BLaER1 treated with 17β-estradiol and CSF1 and Interleukin-3, amounts not matched to agents 10 nM and 100 nM (cell line): ENCODE results near the gene SLC39A11.

Experiments
- H3K27ac ChIP-seq, 11 experiments: shearing (Covaris generic); formaldehyde crosslinking; 2 replicates each; pipeline ENCODE4 v1.8.1; 2022
- H3K27me3 ChIP-seq, 11 experiments: shearing (Covaris generic); formaldehyde crosslinking; 2 replicates each; pipeline ENCODE4 v1.8.1; 2022
- H3K36me3 ChIP-seq, 11 experiments: shearing (Covaris generic); formaldehyde crosslinking; 2 replicates each; pipeline ENCODE4 v1.8.1; 2022
- H3K4me1 ChIP-seq, 10 experiments: shearing (Covaris generic); formaldehyde crosslinking; 2 replicates each; pipeline ENCODE4 v1.8.1; 2022
- H3K4me2 ChIP-seq, 11 experiments: shearing (Covaris generic); formaldehyde crosslinking; 2 replicates each; pipeline ENCODE4 v1.8.1; 2022
- H3K4me3 ChIP-seq, 10 experiments: shearing (Covaris generic); formaldehyde crosslinking; 2 replicates each; pipeline ENCODE4 v1.8.1; 2022
- H3K9ac ChIP-seq, 11 experiments: shearing (Covaris generic); formaldehyde crosslinking; 2 replicates each; pipeline ENCODE4 v1.8.1; 2022
- H3K9me3 ChIP-seq, 11 experiments: shearing (Covaris generic); formaldehyde crosslinking; replicated peaks in 1 of 11; 2 replicates each; pipeline ENCODE4 v1.8.1; 2022
- H4K20me1 ChIP-seq, 11 experiments: shearing (Covaris generic); formaldehyde crosslinking; 2 replicates each; pipeline ENCODE4 v1.8.1; 2022
- Cebpa-rat ChIP-seq, 11 experiments: shearing (Covaris generic); IDR thresholded peaks; 2 replicates each; pipeline ENCODE4 v1.8.1; 2022

SLC39A11 gene

DNA sequence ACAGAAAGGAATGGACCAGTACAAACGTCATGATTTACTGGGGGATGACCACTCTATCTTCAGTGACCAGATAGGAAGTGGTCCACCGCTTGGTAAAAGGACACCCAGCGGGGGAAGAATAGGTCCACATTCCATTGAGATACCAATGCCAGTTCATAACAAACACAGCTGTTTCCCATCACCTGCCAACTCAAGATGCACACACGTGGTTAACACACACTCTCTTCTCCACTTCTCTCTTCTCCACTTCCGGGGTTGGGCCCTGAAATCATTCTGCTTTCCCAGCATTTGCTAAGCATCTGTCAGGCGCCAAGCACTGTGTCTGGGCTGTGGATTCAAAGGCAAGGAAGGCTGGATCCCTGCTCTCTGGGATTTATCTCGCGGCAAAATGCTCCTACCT lies 175.5 kb downstream of the SLC39A11 start:
- H3K27me3 ChIP-seq = no peaks in the 10 kb centered on the region
- no peak overlapping the region for H3K27ac ChIP-seq
- H3K9me3 ChIP-seq = peaks cover 0 to 29% (median 10%) of the 10 kb centered on the region in 11 experiments; a peak in 13 of 22 replicates
- peaks cover 0 to 23% (median 9%) of the 10 kb centered on the region in 10 experiments; a peak in 11 of 20 replicates for H3K4me1 ChIP-seq
- no peaks in the 10 kb centered on the region for H4K20me1 ChIP-seq
- H3K4me3 ChIP-seq = no peak overlapping the region
- no peak overlapping the region for H3K9ac ChIP-seq
- H3K4me2 ChIP-seq = no peak overlapping the region
- no peak for TF ChIP-seq Cebpa-rat (IDR thresholded peaks at IDR 0.05)
- peaks cover 0 to 21% (median 12%) of the 10 kb centered on the region in 11 experiments; a peak in 9 of 22 replicates for H3K36me3 ChIP-seq

DNA sequence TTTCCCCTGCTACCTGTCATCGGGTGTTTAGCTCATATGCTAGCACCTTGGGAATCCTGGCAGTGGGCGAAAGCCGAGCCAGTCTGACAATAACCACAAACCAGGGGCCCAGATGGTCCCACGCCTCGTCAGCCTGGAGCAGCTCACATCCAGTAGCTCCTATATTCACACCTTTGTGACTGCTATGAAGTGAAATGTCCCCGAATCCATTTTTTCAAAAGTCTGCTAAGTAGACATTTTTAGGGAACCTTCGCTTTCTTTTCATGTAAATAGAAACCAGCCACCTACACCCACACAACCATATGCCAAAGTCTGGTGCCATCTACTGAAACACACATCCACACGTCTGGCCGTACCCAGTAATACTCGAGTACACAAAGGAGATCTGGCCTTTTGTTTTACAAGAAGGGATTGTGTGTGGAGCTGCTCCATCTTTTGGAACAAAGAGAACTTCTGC lies 176.8 kb downstream of the SLC39A11 start:
- no peak overlapping the region for H3K9ac ChIP-seq
- H3K9me3 ChIP-seq = peaks cover 0 to 32% (median 10%) of the 10 kb centered on the region in 11 experiments; a peak in 13 of 22 replicates
- H4K20me1 ChIP-seq = no peaks in the 10 kb centered on the region
- no peak overlapping the region for H3K4me2 ChIP-seq
- H3K4me1 ChIP-seq = peaks cover 0 to 11% (median 0%) of the 10 kb centered on the region in 10 experiments; a peak in 2 of 20 replicates
- H3K36me3 ChIP-seq = peaks cover 0 to 21% (median 13%) of the 10 kb centered on the region in 11 experiments; a peak in 9 of 22 replicates
- no peak overlapping the region for H3K27ac ChIP-seq
- no peak for TF ChIP-seq Cebpa-rat (IDR thresholded peaks at IDR 0.05)
- H3K4me3 ChIP-seq = no peak overlapping the region
- H3K27me3 ChIP-seq = no peaks in the 10 kb centered on the region

DNA sequence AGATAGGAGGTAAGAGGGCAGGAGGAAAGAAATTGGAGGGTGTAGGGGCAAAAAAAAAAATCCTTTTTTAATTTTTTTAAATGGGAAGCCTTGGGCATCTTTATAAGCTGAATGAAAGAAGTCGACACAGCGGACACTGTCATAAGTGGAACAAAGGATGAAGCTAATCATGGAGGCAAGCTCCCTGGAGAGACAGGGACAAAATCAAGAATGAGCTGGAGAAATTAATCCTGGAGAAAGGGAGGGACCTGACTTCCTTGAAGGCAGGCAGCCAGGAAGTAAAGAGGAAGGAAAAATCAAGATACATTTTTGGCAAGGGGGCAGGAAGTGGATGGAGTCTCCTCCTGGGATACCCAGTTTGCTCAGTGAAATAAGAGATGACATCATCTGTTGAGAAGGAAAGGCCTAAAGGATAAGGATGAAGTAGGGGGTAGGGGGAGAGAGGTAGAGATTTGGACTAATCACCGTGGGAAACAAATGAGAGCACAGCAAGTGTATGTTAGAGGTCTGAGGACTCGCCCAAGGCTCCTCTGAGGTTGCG lies 179.3 kb downstream of the SLC39A11 start:
- TF ChIP-seq Cebpa-rat (IDR thresholded peaks at IDR 0.05) = no peak
- peaks cover 0 to 35% (median 10%) of the 10 kb centered on the region in 11 experiments; a peak in 13 of 22 replicates for H3K9me3 ChIP-seq

GRCh38 chr17:72906306-72906705 lies 186.2 kb downstream of the SLC39A11 start:
- Histone ChIP-seq H3K36me3 (peaks cover 0 to 22% (median 11%) of the 10 kb centered on the region in 11 experiments; a peak in 11 of 22 replicates), H3K27me3 (no peaks in the 10 kb centered on the region), H3K4me3 (no peak overlapping the region), H4K20me1 (no peaks in the 10 kb centered on the region), H3K4me1 (peaks cover 0 to 82% (median 66%) of the 10 kb centered on the region in 10 experiments; a peak in 18 of 20 replicates), H3K9me3 (peaks cover 0 to 27% (median 10%) of the 10 kb centered on the region in 11 experiments; a peak in 14 of 22 replicates), H3K9ac (no peak overlapping the region), H3K27ac (peak overlapping the region in 4 of 11 experiments; percentile 8 to 45 (median 32); a peak in 4 of 22 replicates), H3K4me2 (peak overlapping the region in 8 of 11 experiments; percentile 51 to 80 (median 54); a peak in 15 of 22 replicates)
- TF ChIP-seq Cebpa-rat (IDR thresholded peaks at IDR 0.05) = no peak

More for the DNA sequence above, 179.3 kb downstream of the SLC39A11 start:
- H3K4me1 ChIP-seq = peaks cover 0 to 21% (median 2%) of the 10 kb centered on the region in 10 experiments; a peak in 5 of 20 replicates
- H3K4me2 ChIP-seq = no peak overlapping the region
- H3K36me3 ChIP-seq = peaks cover 3 to 31% (median 22%) of the 10 kb centered on the region in 11 experiments; a peak in 14 of 22 replicates
- no peak overlapping the region for H3K4me3 ChIP-seq
- no peaks in the 10 kb centered on the region for H3K27me3 ChIP-seq
- H4K20me1 ChIP-seq = no peaks in the 10 kb centered on the region
- no peak overlapping the region for H3K27ac ChIP-seq
- no peak overlapping the region for H3K9ac ChIP-seq

- peaks cover 13 to 98% (median 91%) of the 10 kb centered on the region in 10 experiments for H3K4me1 ChIP-seq
- H3K4me3 ChIP-seq = no peak overlapping the region
- peak overlapping the region in 4 of 11 experiments; percentile 86 to 94 (median 88); a peak in 8 of 22 replicates for H3K27ac ChIP-seq
- no peaks in the 10 kb centered on the region for H4K20me1 ChIP-seq
- no peaks in the 10 kb centered on the region for H3K27me3 ChIP-seq
- peaks cover 0 to 12% (median 4%) of the 10 kb centered on the region in 11 experiments; a peak in 9 of 22 replicates for H3K36me3 ChIP-seq
- TF ChIP-seq Cebpa-rat (IDR thresholded peaks at IDR 0.05) = no peak
- H3K9ac ChIP-seq = peak overlapping the region in 2 of 11 experiments; percentile 5 to 32; a peak in 4 of 22 replicates
- peak overlapping the region in 7 of 11 experiments; percentile 6 to 99 (median 88); a peak in 8 of 22 replicates for H3K4me2 ChIP-seq
- H3K9me3 ChIP-seq = peaks cover 0 to 25% (median 10%) of the 10 kb centered on the region in 11 experiments; a peak in 14 of 22 replicates
Observed at GRCh38 chr17:72903522-72903921, 189.0 kb downstream of the SLC39A11 start.

DNA sequence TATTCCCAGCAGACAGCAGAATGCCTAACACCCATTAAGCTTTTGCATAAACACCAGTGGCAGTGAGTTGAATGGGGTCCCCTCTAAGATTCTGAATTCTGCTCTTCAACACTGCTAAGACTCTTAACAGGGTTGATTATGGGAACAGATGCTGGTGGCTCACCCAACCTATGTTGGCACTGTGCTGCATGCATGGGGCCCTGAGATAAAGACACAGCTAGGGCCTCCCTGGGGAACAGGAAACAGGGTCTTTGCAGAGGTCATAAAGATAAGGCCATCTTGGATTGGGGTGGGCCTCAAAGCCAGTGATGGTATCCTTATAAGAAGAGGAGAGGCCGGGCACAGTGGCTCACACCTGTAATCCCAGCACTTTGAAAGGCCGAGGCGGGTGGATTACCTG lies 190.8 kb downstream of the SLC39A11 start:
- no peak for TF ChIP-seq Cebpa-rat (IDR thresholded peaks at IDR 0.05)
- H3K4me2 ChIP-seq = peak overlapping the region in 8 of 11 experiments; percentile 77 to 99 (median 86); a peak in 15 of 22 replicates
- peak overlapping the region in 5 of 11 experiments; percentile 48 to 81 (median 76); a peak in 9 of 22 replicates for H3K9ac ChIP-seq
- H3K4me3 ChIP-seq = no peak overlapping the region
- no peaks in the 10 kb centered on the region for H3K27me3 ChIP-seq
- peaks cover 18 to 99% (median 95%) of the 10 kb centered on the region in 10 experiments for H3K4me1 ChIP-seq
- H3K36me3 ChIP-seq = peaks cover 0 to 12% (median 0%) of the 10 kb centered on the region in 11 experiments; a peak in 6 of 22 replicates
- H3K27ac ChIP-seq = peak overlapping the region in 8 of 11 experiments; percentile 42 to 94 (median 80); a peak in 15 of 22 replicates
- H4K20me1 ChIP-seq = no peaks in the 10 kb centered on the region
- peaks cover 0 to 25% (median 10%) of the 10 kb centered on the region in 11 experiments; a peak in 14 of 22 replicates for H3K9me3 ChIP-seq

DNA sequence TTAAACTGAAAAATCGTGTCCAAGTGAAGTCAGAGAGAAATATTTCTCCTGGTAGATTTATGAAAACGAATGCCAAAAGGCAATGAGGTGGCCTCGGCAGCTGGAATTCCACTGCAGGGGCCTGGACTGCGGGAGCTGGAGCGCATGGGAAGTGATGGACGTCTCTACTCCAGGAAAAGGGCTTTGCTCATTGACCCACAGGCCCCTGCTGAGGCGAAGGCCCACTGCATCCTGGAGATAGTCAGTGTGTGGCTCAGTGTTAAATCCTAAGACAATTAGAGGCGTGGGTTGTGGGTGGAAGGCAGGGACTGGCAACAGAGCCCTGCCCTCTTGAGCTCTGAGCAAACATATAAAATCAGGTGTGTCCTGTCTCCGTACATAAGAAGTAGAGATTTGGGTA lies 191.4 kb downstream of the SLC39A11 start:
- peak overlapping the region in 8 of 11 experiments; percentile 42 to 94 (median 80); a peak in 16 of 22 replicates for H3K27ac ChIP-seq
- peaks cover 18 to 99% (median 92%) of the 10 kb centered on the region in 10 experiments for H3K4me1 ChIP-seq
- H3K4me3 ChIP-seq = peak overlapping the region in 4 of 10 experiments; percentile 13 to 44 (median 25); a peak in 2 of 20 replicates
- H3K9ac ChIP-seq = peak overlapping the region in 7 of 11 experiments; percentile 16 to 81 (median 70); a peak in 14 of 22 replicates
- H4K20me1 ChIP-seq = no peaks in the 10 kb centered on the region
- TF ChIP-seq Cebpa-rat (IDR thresholded peaks at IDR 0.05) = no peak
- peak overlapping the region; percentile 19 to 99 (median 82); a peak in 19 of 22 replicates for H3K4me2 ChIP-seq
- H3K36me3 ChIP-seq = peaks cover 0 to 6% (median 0%) of the 10 kb centered on the region in 11 experiments; a peak in 6 of 22 replicates
- H3K27me3 ChIP-seq = no peaks in the 10 kb centered on the region
- H3K9me3 ChIP-seq = peaks cover 0 to 22% (median 9%) of the 10 kb centered on the region in 11 experiments; a peak in 14 of 22 replicates

- Histone ChIP-seq H3K27me3 (no peaks in the 10 kb centered on the region), H3K27ac (peak overlapping the region in 8 of 11 experiments; percentile 42 to 94 (median 80); a peak in 16 of 22 replicates), H3K4me1 (peaks cover 18 to 95% (median 87%) of the 10 kb centered on the region in 10 experiments), H3K4me2 (peak overlapping the region; percentile 19 to 99 (median 82); a peak in 20 of 22 replicates), H4K20me1 (no peaks in the 10 kb centered on the region), H3K36me3 (peaks cover 0 to 4% (median 0%) of the 10 kb centered on the region in 11 experiments; a peak in 4 of 22 replicates), H3K9ac (peak overlapping the region in 8 of 11 experiments; percentile 3 to 81 (median 60); a peak in 15 of 22 replicates), H3K4me3 (peak overlapping the region in 4 of 10 experiments; percentile 13 to 44 (median 25); a peak in 5 of 20 replicates), H3K9me3 (peaks cover 0 to 18% (median 8%) of the 10 kb centered on the region in 11 experiments; a peak in 14 of 22 replicates)
- peak in 2 of 11 experiments; percentile 43 to 61; a peak in 3 of 22 replicates for TF ChIP-seq Cebpa-rat (IDR thresholded peaks at IDR 0.05)
Observed at GRCh38 chr17:72900654-72900971, 191.9 kb downstream of the SLC39A11 start.
